Ascending aorta (tissue), 2 donors: ENCODE results near the gene CDRT15. TPM values are rescaled to one million over a fixed set of nuclear protein-coding genes. Genes with fewer than 3 reads are reported as not detected.

Experiments
- DNase-seq, 2 donors: peaks; one replicate each; pipeline ENCODE4 v3.0.0-alpha.2; 2019; ENCODE audit warnings: low spot score in 2 of 2
- H3K27ac ChIP-seq, 2 donors: fragments of 200-600 bp; sonication (generic); one replicate each; pipeline ENCODE4 v1.5.1; 2016 to 2017; ENCODE audit warnings: mild to moderate bottlenecking in 1 of 2
- H3K27me3 ChIP-seq: fragments of 200-600 bp; sonication (generic); one replicate; pipeline ENCODE4 v1.5.1; 2017
- H3K36me3 ChIP-seq, 2 donors: fragments of 200-600 bp; sonication (generic); one replicate each; pipeline ENCODE4 v1.5.1; 2016
- H3K4me1 ChIP-seq, 2 donors: fragments of 200-600 bp; sonication (generic); one replicate each; pipeline ENCODE4 v1.5.1; 2016 to 2017; ENCODE audit warnings: mild to moderate bottlenecking in 1 of 2
- H3K4me3 ChIP-seq, 2 donors: fragments of 200-600 bp; sonication (generic); one replicate each; pipeline ENCODE4 v1.5.1; 2016 to 2017; ENCODE audit warnings: mild to moderate bottlenecking in 1 of 2
- H3K9me3 ChIP-seq, 2 donors: fragments of 200-600 bp; sonication (generic); one replicate each; pipeline ENCODE4 v1.5.1; 2016
- CTCF ChIP-seq, 3 experiments: fragments of 200-600 bp in 2 of 3; fragments of 450-650 bp in 1 of 3; sonication (generic) in 2 of 3; IDR thresholded peaks; one replicate each; pipeline ENCODE4 v1.5.1; 2016 to 2019; ENCODE audit warnings: antibody characterized with exemption in 3 of 3, mild to moderate bottlenecking in 1 of 3, moderate library complexity in 1 of 3
- intact Hi-C: fragments of 100-400 bp; cut with DNase I; formaldehyde crosslinking; loops from one replicate; pipeline ENCODE4 v1.15.1; 2023
- total RNA-seq: library from RNA; depleted of rRNA; stranded (reverse); fragments of >200 nt; gene quantifications from one replicate; pipeline ENCODE4 v1.1.0, GENCODE V29; 2016

CDRT15 gene
- total RNA-seq, 1 donor from 2014 or later: not detected

- H3K27me3 ChIP-seq: no peaks in the 10 kb centered on the region
- TF ChIP-seq CTCF (IDR thresholded peaks at IDR 0.05): no peak
- H3K4me3 ChIP-seq: no peak overlapping the region
- DNase-seq: no peak
- H3K9me3 ChIP-seq: no peaks in the 10 kb centered on the region
- H3K4me1 ChIP-seq: no peaks in the 10 kb centered on the region
- H3K27ac ChIP-seq: no peak overlapping the region
- intact Hi-C loops: no loop called here
- H3K36me3 ChIP-seq: no peaks in the 10 kb centered on the region
Measured at GRCh38 chr17:14228903-14229302, 7.8 kb downstream of the CDRT15 start.

- Histone ChIP-seq H3K4me3 (no peak overlapping the region), H3K27me3 (no peaks in the 10 kb centered on the region), H3K4me1 (no peaks in the 10 kb centered on the region), H3K27ac (no peak overlapping the region), H3K36me3 (no peaks in the 10 kb centered on the region), H3K9me3 (no peaks in the 10 kb centered on the region)
- TF ChIP-seq CTCF (IDR thresholded peaks at IDR 0.05): no peak
- DNase-seq: no peak
- intact Hi-C loops: no loop called here
Measured at GRCh38 chr17:14227052-14227451, 9.6 kb downstream of the CDRT15 start.

GRCh38 chr17:14225254-14225980, 11.2 kb downstream of the CDRT15 start:
- intact Hi-C loops: no loop called here
- no peaks in the 10 kb centered on the region for H3K4me1 ChIP-seq
- no peak overlapping the region for H3K27ac ChIP-seq
- no peaks in the 10 kb centered on the region for H3K27me3 ChIP-seq
- no peak for TF ChIP-seq CTCF (IDR thresholded peaks at IDR 0.05)
- H3K9me3 ChIP-seq: no peaks in the 10 kb centered on the region
- no peak for DNase-seq
- no peak overlapping the region for H3K4me3 ChIP-seq
- no peaks in the 10 kb centered on the region for H3K36me3 ChIP-seq

GRCh38 chr17:14222611-14223010, 14.1 kb downstream of the CDRT15 start:
- H3K27ac ChIP-seq: no peak overlapping the region
- intact Hi-C loops: no loop called here
- H3K4me3 ChIP-seq: no peak overlapping the region
- no peak for TF ChIP-seq CTCF (IDR thresholded peaks at IDR 0.05)
- no peak for DNase-seq
- no peaks in the 10 kb centered on the region for H3K36me3 ChIP-seq
- no peaks in the 10 kb centered on the region for H3K9me3 ChIP-seq
- H3K4me1 ChIP-seq: no peaks in the 10 kb centered on the region
- H3K27me3 ChIP-seq: no peaks in the 10 kb centered on the region

GRCh38 chr17:14214271-14214670, 22.4 kb downstream of the CDRT15 start:
- Histone ChIP-seq H3K4me3 (no peak overlapping the region), H3K4me1 (no peaks in the 10 kb centered on the region), H3K36me3 (no peaks in the 10 kb centered on the region), H3K27ac (no peak overlapping the region), H3K9me3 (no peaks in the 10 kb centered on the region), H3K27me3 (no peaks in the 10 kb centered on the region)
- intact Hi-C loops: no loop called here
- no peak for TF ChIP-seq CTCF (IDR thresholded peaks at IDR 0.05)
- DNase-seq: no peak

GRCh38 chr17:14212401-14212800, 24.3 kb downstream of the CDRT15 start:
- no peaks in the 10 kb centered on the region for H3K4me1 ChIP-seq
- H3K4me3 ChIP-seq: no peak overlapping the region
- no peaks in the 10 kb centered on the region for H3K27me3 ChIP-seq
- no peak for TF ChIP-seq CTCF (IDR thresholded peaks at IDR 0.05)
- H3K9me3 ChIP-seq: no peaks in the 10 kb centered on the region
- H3K27ac ChIP-seq: no peak overlapping the region
- no peak for DNase-seq
- peaks cover 4 to 6% of the 10 kb centered on the region in 2 donors for H3K36me3 ChIP-seq
- intact Hi-C loops: no loop called here
